SU-DHL-6 (cell line): ENCODE measurements around the gene HOXC11.

ENCODE experiments used
- H2AFZ ChIP-seq: fragments of 200-600 bp; sonication (generic); 2 replicates; pipeline ENCODE4 v1.6.1; 2014; ENCODE audit warnings: low read depth, mild to moderate bottlenecking, moderate library complexity, mixed read lengths, antibody characterized with exemption, low read length; ENCODE audit not compliant: severe bottlenecking
- H3F3A ChIP-seq: fragments of 200-600 bp; shearing (Covaris generic); 2 replicates; pipeline ENCODE4 v1.6.0; 2016; ENCODE audit warnings: antibody characterized with exemption, mild to moderate bottlenecking; ENCODE audit not compliant: insufficient read depth
- H3K27ac ChIP-seq: fragments of 200-600 bp; sonication (generic); 2 replicates; pipeline ENCODE4 v1.5.1; 2016; ENCODE audit warnings: low read depth, mild to moderate bottlenecking, low read length, moderate library complexity, mixed read lengths
- H3K27me3 ChIP-seq: fragments of 200-600 bp; sonication (generic), shearing (Covaris generic); 2 replicates; pipeline ENCODE4 v1.6.0; 2014; ENCODE audit warnings: mild to moderate bottlenecking, low read length
- H3K36me3 ChIP-seq: fragments of 200-600 bp; sonication (generic); 2 replicates; pipeline ENCODE4 v1.6.1; 2014; ENCODE audit warnings: mild to moderate bottlenecking, low read length, mixed read lengths
- H3K4me2 ChIP-seq: fragments of 300-600, 200-600 bp; shearing (Covaris generic), sonication (generic); 2 replicates; pipeline ENCODE4 v1.6.0; 2014; ENCODE audit warnings: low read length, low read depth, mild to moderate bottlenecking; ENCODE audit not compliant: poor library complexity, severe bottlenecking
- H3K4me3 ChIP-seq: fragments of 200-600 bp; sonication (generic); 2 replicates; pipeline ENCODE4 v1.5.1; 2014; ENCODE audit warnings: antibody characterized with exemption, low read length, mild to moderate bottlenecking, mixed read lengths; ENCODE audit not compliant: insufficient read depth, poor library complexity, severe bottlenecking
- H3K79me2 ChIP-seq: fragments of 200-600 bp; sonication (generic); 2 replicates; pipeline ENCODE4 v1.6.1; 2014; ENCODE audit warnings: mild to moderate bottlenecking, low read length, moderate library complexity; ENCODE audit not compliant: insufficient read depth
- H3K9ac ChIP-seq: fragments of 200-600 bp; sonication (generic); 2 replicates; pipeline ENCODE4 v1.7.0; 2014; ENCODE audit warnings: mild to moderate bottlenecking, low read length
- H3K9me2 ChIP-seq: fragments of 200-600 bp; sonication (generic); replicated peaks from 2 replicates; pipeline ENCODE4 v1.6.1; 2014; ENCODE audit warnings: low read length; ENCODE audit not compliant: insufficient read depth
- H3K9me3 ChIP-seq: fragments of 200-600 bp; sonication (generic); 2 replicates; pipeline ENCODE4 v1.6.1; 2014; ENCODE audit warnings: low read length, mixed read lengths; ENCODE audit not compliant: insufficient read depth
- H4K20me1 ChIP-seq: fragments of 200-600 bp; sonication (generic); 2 replicates; pipeline ENCODE4 v1.6.1; 2014; ENCODE audit warnings: low read depth, mild to moderate bottlenecking, antibody characterized with exemption, low read length, moderate library complexity, mixed read lengths
- CTCF ChIP-seq: fragments of 200-600 bp; sonication (generic); IDR thresholded peaks from one replicate; pipeline ENCODE4 v1.5.1; 2017; ENCODE audit warnings: antibody characterized with exemption, mild to moderate bottlenecking, low read length, moderate library complexity; ENCODE audit not compliant: insufficient read depth, poor library complexity, severe bottlenecking
- EZH2phosphoT487 ChIP-seq: fragments of 200-600 bp; sonication (generic), shearing (Covaris generic); conservative IDR thresholded peaks from 2 replicates; pipeline ENCODE4 v1.6.1; 2018; ENCODE audit warnings: mild to moderate bottlenecking, antibody characterized with exemption, low read length, moderate library complexity, mixed read lengths

The HOXC11 gene

GRCh38 chr12:53967421-53967925 is 5.5 kb upstream of the HOXC11 start:
- Histone ChIP-seq H3K9ac (no peak overlapping the region), H3K9me2 (no peaks in the 10 kb centered on the region), H3K27ac (no peak overlapping the region), H2AFZ (no peak overlapping the region), H3K27me3 (0 out of 2 replicates have a peak, but pooled peaks cover 4% of the 10 kb centered on the region), H3K36me3 (no peaks in the 10 kb centered on the region), H3K4me3 (no peak overlapping the region), H3K9me3 (no peaks in the 10 kb centered on the region), H3K79me2 (no peaks in the 10 kb centered on the region), H4K20me1 (no peaks in the 10 kb centered on the region), H3F3A (no peaks in the 10 kb centered on the region), H3K4me2 (no peak overlapping the region)
- TF ChIP-seq EZH2phosphoT487 = no peak
- TF ChIP-seq CTCF = no peak

GRCh38 chr12:53968214-53969127 is 4.5 kb upstream of the HOXC11 start:
- no peaks in the 10 kb centered on the region for H3K9me3 ChIP-seq

GRCh38 chr12:53969588-53970259 is 3.2 kb upstream of the HOXC11 start:
- no peak for TF ChIP-seq CTCF
- no peak for TF ChIP-seq EZH2phosphoT487
- Histone ChIP-seq H3K9ac (no peak overlapping the region), H3K9me2 (no peaks in the 10 kb centered on the region), H3K4me2 (no peak overlapping the region), H3K27me3 (0 out of 2 replicates have a peak, but pooled peaks cover 4% of the 10 kb centered on the region), H4K20me1 (no peaks in the 10 kb centered on the region), H3F3A (no peaks in the 10 kb centered on the region), H3K27ac (no peak overlapping the region), H3K4me3 (no peak overlapping the region), H3K36me3 (no peaks in the 10 kb centered on the region), H3K79me2 (no peaks in the 10 kb centered on the region), H3K9me3 (no peaks in the 10 kb centered on the region), H2AFZ (no peak overlapping the region)

More at GRCh38 chr12:53968214-53969127, 4.5 kb upstream of the HOXC11 start:
- no peak overlapping the region for H3K9ac ChIP-seq
- no peak overlapping the region for H3K27ac ChIP-seq
- H4K20me1 ChIP-seq = no peaks in the 10 kb centered on the region
- TF ChIP-seq CTCF = no peak
- TF ChIP-seq EZH2phosphoT487 = no peak
- H3K9me2 ChIP-seq = no peaks in the 10 kb centered on the region
- no peaks in the 10 kb centered on the region for H3F3A ChIP-seq
- no peak overlapping the region for H3K4me2 ChIP-seq
- no peaks in the 10 kb centered on the region for H3K36me3 ChIP-seq
- H3K79me2 ChIP-seq = no peaks in the 10 kb centered on the region
- H2AFZ ChIP-seq = no peak overlapping the region
- H3K4me3 ChIP-seq = no peak overlapping the region
- 0 out of 2 replicates have a peak, but pooled peaks cover 4% of the 10 kb centered on the region for H3K27me3 ChIP-seq
